Liver (tissue), 9 donors: ENCODE data around the gene IQCE. TPM values are rescaled to one million over a fixed set of nuclear protein-coding genes. Genes with fewer than 3 reads are reported as not detected.

Experiments
- DNase-seq: peaks from one replicate; pipeline ENCODE4 v3.0.0-alpha.2; 2017; ENCODE audit warnings: low spot score
- H3K27ac ChIP-seq, 2 donors: one replicate each; pipeline ENCODE4 v1.7.0; 2013; ENCODE audit warnings: inconsistent platforms in 2 of 2, low read length in 2 of 2, control low read depth in 1 of 2, low read depth in 1 of 2, mild to moderate bottlenecking in 1 of 2
- H3K27me3 ChIP-seq, 4 donors: one replicate each; pipeline versions ENCODE4 v1.6.1 to v1.7.0; 2013; ENCODE audit warnings: low read length in 3 of 4, inconsistent platforms in 1 of 4, mild to moderate bottlenecking in 1 of 4, moderate library complexity in 1 of 4; ENCODE audit not compliant: control insufficient read depth in 4 of 4, insufficient read depth in 4 of 4
- H3K36me3 ChIP-seq, 4 donors: one replicate each; pipeline versions ENCODE4 v1.6.1 to v1.7.0; 2013; ENCODE audit warnings: low read length in 3 of 4, mild to moderate bottlenecking in 3 of 4, low read depth in 1 of 4, moderate library complexity in 1 of 4; ENCODE audit not compliant: control insufficient read depth in 4 of 4, insufficient read depth in 3 of 4
- H3K4me1 ChIP-seq, 4 donors: one replicate each; pipeline versions ENCODE4 v1.6.1 to v1.7.0; 2013; ENCODE audit warnings: low read length in 3 of 4, mild to moderate bottlenecking in 3 of 4, moderate library complexity in 1 of 4; ENCODE audit not compliant: control insufficient read depth in 4 of 4, insufficient read depth in 4 of 4
- H3K4me3 ChIP-seq, 3 donors: one replicate each; pipeline versions ENCODE4 v1.6.1 to v1.7.0; 2013; ENCODE audit warnings: low read length in 3 of 3, control low read depth in 1 of 3, low read depth in 1 of 3, mild to moderate bottlenecking in 1 of 3
- H3K9ac ChIP-seq, 2 donors: one replicate each; pipeline ENCODE4 v1.7.0; 2013; ENCODE audit warnings: low read length in 2 of 2, mild to moderate bottlenecking in 2 of 2, moderate library complexity in 2 of 2, control low read depth in 1 of 2, low read depth in 1 of 2
- H3K9me3 ChIP-seq, 4 donors: one replicate each; pipeline versions ENCODE4 v1.6.1 to v1.7.0; 2013; ENCODE audit warnings: low read length in 3 of 4; ENCODE audit not compliant: control insufficient read depth in 4 of 4
- FOXA1 ChIP-seq: IDR thresholded peaks from 2 replicates; pipeline ENCODE4 v1.6.1; 2016; ENCODE audit warnings: antibody characterized with exemption
- FOXA2 ChIP-seq: IDR thresholded peaks from 2 replicates; pipeline ENCODE4 v1.6.1; 2016; ENCODE audit warnings: antibody characterized with exemption
- GABPA ChIP-seq, 2 donors: IDR thresholded peaks in 1 of 2; conservative IDR thresholded peaks in 1 of 2; 2 replicates each; pipeline ENCODE4 v1.6.1; 2016; ENCODE audit warnings: antibody characterized with exemption in 2 of 2, mild to moderate bottlenecking in 1 of 2, moderate library complexity in 1 of 2
- HNF4A ChIP-seq, 2 donors: conservative IDR thresholded peaks; 2 replicates each; pipeline ENCODE4 v1.6.1; 2016; ENCODE audit warnings: antibody characterized with exemption in 2 of 2, mild to moderate bottlenecking in 2 of 2
- JUND ChIP-seq, 2 donors: IDR thresholded peaks; 2 replicates each; pipeline ENCODE4 v1.6.1; 2016; ENCODE audit warnings: antibody characterized with exemption in 2 of 2
- NR2F2 ChIP-seq: IDR thresholded peaks from 2 replicates; pipeline ENCODE4 v1.6.1; 2016; ENCODE audit warnings: antibody characterized with exemption
- RAD21 ChIP-seq, 2 donors: IDR thresholded peaks; 2 replicates each; pipeline ENCODE4 v1.6.1; 2016; ENCODE audit warnings: antibody characterized with exemption in 2 of 2, mild to moderate bottlenecking in 2 of 2
- RXRA ChIP-seq, 2 donors: IDR thresholded peaks; 2 replicates each; pipeline ENCODE4 v1.6.1; 2017 to 2018; ENCODE audit warnings: antibody characterized with exemption in 2 of 2, mild to moderate bottlenecking in 1 of 2
- SP1 ChIP-seq: IDR thresholded peaks from 2 replicates; pipeline ENCODE4 v1.6.1; 2018; ENCODE audit warnings: antibody characterized with exemption, mild to moderate bottlenecking
- TAF1 ChIP-seq: conservative IDR thresholded peaks from 2 replicates; pipeline ENCODE4 v1.6.1; 2016; ENCODE audit warnings: antibody characterized with exemption, mild to moderate bottlenecking
- YY1 ChIP-seq: IDR thresholded peaks from 2 replicates; pipeline ENCODE4 v1.6.1; 2016; ENCODE audit warnings: antibody characterized with exemption, mild to moderate bottlenecking
- WGBS: extraction: QIAGEN DNeasy Blood & Tissue Kit; methylation state at CpG from one replicate; pipeline ENCODE4 v1.1.7; 2013; 5-methylcytosine and 5-hydroxymethylcytosine counted together
- polyA plus RNA-seq, 2 donors: library from polyadenylated mRNA; stranded (reverse) in 1 of 2; unstranded in 1 of 2; fragments of 200-250 nt in 1 of 2; fragments of >200 nt in 1 of 2; fragmentation: Nextera tagmentation in 1 of 2; extraction: Ambion mirVana in 1 of 2; gene quantifications; one replicate each; pipeline versions ENCODE4 v1.2.1 to v1.2.3, GENCODE V29; 2013 to 2015
- total RNA-seq, 2 donors: library from RNA; depleted of rRNA; stranded (reverse); fragments of >200 nt; gene quantifications; one replicate each; pipeline ENCODE4 v1.2.3, GENCODE V29; 2014
- TF ChIP-seq, protein P1 (sequence below): IDR thresholded peaks from 2 replicates; pipeline ENCODE4 v1.6.1; 2016; ENCODE audit warnings: antibody characterized with exemption, mild to moderate bottlenecking
- TF ChIP-seq, protein P2 (sequence below): fragments of 150-350 bp; IDR thresholded peaks from 2 replicates; pipeline ENCODE4 v1.5.1; 2017; ENCODE audit warnings: improper control_type of control experiment, low read depth, low read length; ENCODE audit not compliant: missing input control
- TF ChIP-seq, protein P3 (sequence below): IDR thresholded peaks from 2 replicates; pipeline ENCODE4 v1.6.1; 2016; ENCODE audit warnings: antibody characterized with exemption
- donor health status: healthy.
- donor health status: healthy.
- donor health status: healthy.
- donor health status: healthy.
- donor health status: healthy.

IQCE gene
- total and polyA plus RNA-seq, 4 donors, result 2.1 to 5.9 (median 3.6) TPM

DNA sequence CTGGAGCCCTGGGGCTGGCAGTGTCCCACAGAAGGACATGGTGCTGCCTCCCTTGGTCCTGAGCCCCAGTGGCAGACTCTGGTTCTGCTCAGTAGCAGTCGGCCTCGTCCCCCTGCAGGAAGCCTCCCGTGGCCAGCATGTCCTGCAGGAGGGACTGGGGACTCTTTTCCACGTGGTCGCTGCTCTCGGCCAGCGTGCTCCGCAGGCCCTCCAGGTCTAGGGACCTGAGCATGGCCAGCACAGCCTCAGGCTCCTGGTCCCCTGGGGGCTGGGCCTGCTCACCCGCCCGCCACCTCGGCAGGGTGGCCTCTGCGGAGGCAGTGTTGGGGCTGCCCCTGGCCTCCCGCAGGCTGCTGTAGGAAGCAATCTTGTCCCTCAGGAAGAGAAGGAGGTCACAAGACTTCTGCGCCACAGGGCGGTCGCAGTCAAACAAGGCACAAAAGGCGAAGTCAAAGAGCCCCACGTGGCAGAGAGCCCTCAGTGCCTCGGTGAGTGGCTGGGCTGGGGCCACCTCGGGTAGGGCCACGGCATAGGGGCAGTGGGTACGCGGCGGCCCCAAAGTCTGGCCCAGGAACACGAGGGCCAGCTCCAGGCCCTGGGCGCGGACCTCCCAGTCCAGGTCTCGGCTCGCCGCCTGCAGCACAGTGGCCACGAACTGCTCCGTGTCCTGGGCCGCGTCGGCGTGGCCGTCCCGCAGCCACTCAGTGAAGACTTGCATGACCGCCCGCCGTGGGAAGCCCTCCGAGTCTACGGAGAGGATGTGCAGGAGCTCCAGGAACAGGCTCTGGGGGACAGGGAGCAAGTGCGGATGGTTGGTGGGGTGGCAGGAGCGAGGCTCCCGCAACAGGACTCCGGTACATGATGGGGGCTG, 20.6 kb upstream of the IQCE start:
- no peaks in the 10 kb centered on the region for H3K27me3 ChIP-seq
- TF ChIP-seq YY1, result no peak
- H3K27ac ChIP-seq, result no peak overlapping the region
- peaks cover 6 to 42% (median 16%) of the 10 kb centered on the region in 4 donors for H3K36me3 ChIP-seq
- no peak for DNase-seq
- no peak overlapping the region for H3K9ac ChIP-seq
- no peaks in the 10 kb centered on the region for H3K9me3 ChIP-seq
- 95% methylated on average over 47 of the region's 47 CpGs for WGBS
- H3K4me1 ChIP-seq, result no peaks in the 10 kb centered on the region
- no peak overlapping the region for H3K4me3 ChIP-seq

DNA sequence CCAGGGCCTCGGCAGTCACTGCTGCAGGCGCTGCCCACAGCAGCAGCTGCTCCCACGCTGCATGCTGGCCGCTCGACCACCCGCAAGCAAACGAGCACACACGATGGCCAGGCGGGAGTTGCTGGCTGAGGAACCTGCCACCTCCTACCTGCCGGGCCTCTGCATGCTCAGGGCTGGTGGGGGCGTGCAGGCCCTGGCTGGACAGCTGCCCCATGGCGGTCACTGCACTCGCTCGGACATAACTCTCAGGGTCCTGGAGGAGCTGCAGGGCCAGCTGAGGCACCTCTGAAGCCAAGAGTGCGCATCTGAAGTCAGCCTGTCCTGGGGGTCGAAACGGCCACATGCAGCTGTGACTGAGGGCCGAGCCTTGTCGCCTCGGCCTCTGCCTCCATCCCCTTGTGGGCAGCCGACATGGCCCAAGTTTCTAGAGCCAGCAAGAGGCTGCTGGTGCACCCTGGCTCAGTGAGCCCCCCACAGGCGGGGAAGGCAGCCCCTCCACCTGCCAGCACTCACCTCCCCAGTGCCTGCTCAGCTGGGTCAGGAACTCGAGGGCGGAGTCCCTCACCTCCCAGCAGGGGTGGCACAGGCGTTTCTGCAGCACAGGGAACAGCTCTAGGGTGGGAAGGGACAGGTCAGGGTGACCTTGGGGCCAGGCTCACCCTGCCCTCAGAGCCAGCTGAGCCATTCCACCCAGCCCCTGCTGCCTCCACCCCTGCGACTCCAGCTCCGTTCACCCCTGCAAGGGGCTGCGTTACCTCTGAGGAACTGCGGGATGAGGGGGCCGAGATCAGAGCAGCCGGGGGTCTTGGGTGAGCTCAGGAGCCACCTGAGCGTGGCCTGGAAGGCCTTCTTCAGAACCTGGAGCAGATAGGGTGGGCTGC, 19.5 kb upstream of the IQCE start:
- no peaks in the 10 kb centered on the region for H3K27me3 ChIP-seq
- H3K9ac ChIP-seq, result no peak overlapping the region
- TF ChIP-seq, protein P1, sequence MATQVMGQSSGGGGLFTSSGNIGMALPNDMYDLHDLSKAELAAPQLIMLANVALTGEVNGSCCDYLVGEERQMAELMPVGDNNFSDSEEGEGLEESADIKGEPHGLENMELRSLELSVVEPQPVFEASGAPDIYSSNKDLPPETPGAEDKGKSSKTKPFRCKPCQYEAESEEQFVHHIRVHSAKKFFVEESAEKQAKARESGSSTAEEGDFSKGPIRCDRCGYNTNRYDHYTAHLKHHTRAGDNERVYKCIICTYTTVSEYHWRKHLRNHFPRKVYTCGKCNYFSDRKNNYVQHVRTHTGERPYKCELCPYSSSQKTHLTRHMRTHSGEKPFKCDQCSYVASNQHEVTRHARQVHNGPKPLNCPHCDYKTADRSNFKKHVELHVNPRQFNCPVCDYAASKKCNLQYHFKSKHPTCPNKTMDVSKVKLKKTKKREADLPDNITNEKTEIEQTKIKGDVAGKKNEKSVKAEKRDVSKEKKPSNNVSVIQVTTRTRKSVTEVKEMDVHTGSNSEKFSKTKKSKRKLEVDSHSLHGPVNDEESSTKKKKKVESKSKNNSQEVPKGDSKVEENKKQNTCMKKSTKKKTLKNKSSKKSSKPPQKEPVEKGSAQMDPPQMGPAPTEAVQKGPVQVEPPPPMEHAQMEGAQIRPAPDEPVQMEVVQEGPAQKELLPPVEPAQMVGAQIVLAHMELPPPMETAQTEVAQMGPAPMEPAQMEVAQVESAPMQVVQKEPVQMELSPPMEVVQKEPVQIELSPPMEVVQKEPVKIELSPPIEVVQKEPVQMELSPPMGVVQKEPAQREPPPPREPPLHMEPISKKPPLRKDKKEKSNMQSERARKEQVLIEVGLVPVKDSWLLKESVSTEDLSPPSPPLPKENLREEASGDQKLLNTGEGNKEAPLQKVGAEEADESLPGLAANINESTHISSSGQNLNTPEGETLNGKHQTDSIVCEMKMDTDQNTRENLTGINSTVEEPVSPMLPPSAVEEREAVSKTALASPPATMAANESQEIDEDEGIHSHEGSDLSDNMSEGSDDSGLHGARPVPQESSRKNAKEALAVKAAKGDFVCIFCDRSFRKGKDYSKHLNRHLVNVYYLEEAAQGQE, result no peak
- no peak for TF ChIP-seq FOXA2
- no peak for TF ChIP-seq FOXA1
- TF ChIP-seq RAD21 (IDR thresholded peaks at IDR 0.05), result no peak
- no peak for TF ChIP-seq JUND (IDR thresholded peaks at IDR 0.05)
- TF ChIP-seq NR2F2, result no peak
- no peak overlapping the region for H3K4me3 ChIP-seq
- H3K36me3 ChIP-seq, result peaks cover 6 to 50% (median 22%) of the 10 kb centered on the region in 4 donors
- no peak for DNase-seq
- no peaks in the 10 kb centered on the region for H3K9me3 ChIP-seq
- 96% methylated on average over 32 of the region's 32 CpGs for WGBS
- no peak overlapping the region for H3K27ac ChIP-seq
- H3K4me1 ChIP-seq, result no peaks in the 10 kb centered on the region

DNA sequence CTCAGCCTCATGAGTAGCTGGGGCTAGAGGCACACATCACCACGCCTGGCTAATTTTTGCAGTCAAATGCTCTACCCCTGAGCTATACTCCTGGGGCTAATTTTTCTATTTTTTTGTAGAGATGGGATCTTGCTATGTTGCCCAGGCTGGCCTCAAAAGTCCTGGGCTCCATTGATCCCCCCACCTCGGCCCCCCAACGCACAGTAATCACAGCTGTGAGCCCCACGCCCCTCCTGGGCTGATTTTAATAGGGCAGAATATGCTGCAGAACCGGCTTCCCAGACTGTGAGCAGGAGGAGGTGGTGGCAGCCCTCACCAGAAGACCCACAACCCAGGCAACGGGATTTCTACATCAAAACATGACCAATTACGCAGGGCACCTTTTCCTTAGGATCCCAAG, 18.6 kb upstream of the IQCE start:
- DNase-seq, result no peak
- Histone ChIP-seq H3K36me3 (peaks cover 10 to 55% (median 25%) of the 10 kb centered on the region in 4 donors), H3K9me3 (no peaks in the 10 kb centered on the region), H3K4me3 (no peak overlapping the region), H3K27me3 (no peaks in the 10 kb centered on the region), H3K27ac (no peak overlapping the region), H3K4me1 (no peaks in the 10 kb centered on the region), H3K9ac (no peak overlapping the region)
- 98% methylated on average over 7 of the region's 7 CpGs for WGBS
- TF ChIP-seq FOXA2 (no peak), HNF4A (conservative IDR thresholded peaks at IDR 0.05) (no peak), SP1 (no peak), YY1 (no peak), NR2F2 (no peak), RXRA (IDR thresholded peaks at IDR 0.05) (no peak), TAF1 (no peak), GABPA (IDR thresholded peaks at IDR 0.05 in 1 of 2, conservative IDR thresholded peaks at IDR 0.05 in 1 of 2) (no peak)
- TF ChIP-seq, protein P2, sequence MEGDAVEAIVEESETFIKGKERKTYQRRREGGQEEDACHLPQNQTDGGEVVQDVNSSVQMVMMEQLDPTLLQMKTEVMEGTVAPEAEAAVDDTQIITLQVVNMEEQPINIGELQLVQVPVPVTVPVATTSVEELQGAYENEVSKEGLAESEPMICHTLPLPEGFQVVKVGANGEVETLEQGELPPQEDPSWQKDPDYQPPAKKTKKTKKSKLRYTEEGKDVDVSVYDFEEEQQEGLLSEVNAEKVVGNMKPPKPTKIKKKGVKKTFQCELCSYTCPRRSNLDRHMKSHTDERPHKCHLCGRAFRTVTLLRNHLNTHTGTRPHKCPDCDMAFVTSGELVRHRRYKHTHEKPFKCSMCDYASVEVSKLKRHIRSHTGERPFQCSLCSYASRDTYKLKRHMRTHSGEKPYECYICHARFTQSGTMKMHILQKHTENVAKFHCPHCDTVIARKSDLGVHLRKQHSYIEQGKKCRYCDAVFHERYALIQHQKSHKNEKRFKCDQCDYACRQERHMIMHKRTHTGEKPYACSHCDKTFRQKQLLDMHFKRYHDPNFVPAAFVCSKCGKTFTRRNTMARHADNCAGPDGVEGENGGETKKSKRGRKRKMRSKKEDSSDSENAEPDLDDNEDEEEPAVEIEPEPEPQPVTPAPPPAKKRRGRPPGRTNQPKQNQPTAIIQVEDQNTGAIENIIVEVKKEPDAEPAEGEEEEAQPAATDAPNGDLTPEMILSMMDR, result no peak
- TF ChIP-seq, protein P3, sequence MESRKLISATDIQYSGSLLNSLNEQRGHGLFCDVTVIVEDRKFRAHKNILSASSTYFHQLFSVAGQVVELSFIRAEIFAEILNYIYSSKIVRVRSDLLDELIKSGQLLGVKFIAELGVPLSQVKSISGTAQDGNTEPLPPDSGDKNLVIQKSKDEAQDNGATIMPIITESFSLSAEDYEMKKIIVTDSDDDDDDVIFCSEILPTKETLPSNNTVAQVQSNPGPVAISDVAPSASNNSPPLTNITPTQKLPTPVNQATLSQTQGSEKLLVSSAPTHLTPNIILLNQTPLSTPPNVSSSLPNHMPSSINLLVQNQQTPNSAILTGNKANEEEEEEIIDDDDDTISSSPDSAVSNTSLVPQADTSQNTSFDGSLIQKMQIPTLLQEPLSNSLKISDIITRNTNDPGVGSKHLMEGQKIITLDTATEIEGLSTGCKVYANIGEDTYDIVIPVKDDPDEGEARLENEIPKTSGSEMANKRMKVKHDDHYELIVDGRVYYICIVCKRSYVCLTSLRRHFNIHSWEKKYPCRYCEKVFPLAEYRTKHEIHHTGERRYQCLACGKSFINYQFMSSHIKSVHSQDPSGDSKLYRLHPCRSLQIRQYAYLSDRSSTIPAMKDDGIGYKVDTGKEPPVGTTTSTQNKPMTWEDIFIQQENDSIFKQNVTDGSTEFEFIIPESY, result no peak
- TF ChIP-seq, protein P1, result no peak
